ACC112 (cell line): ENCODE data around the gene BRD3OS.

Source experiments
- H2AFZ ChIP-seq: fragments of 200-600 bp; sonication (generic); one replicate; pipeline ENCODE4 v1.6.0; 2017; ENCODE audit warnings: antibody characterized with exemption, low read length; ENCODE audit not compliant: unreplicated experiment
- H3K27ac ChIP-seq: fragments of 200-600 bp; sonication (generic); 2 replicates; pipeline ENCODE4 v1.5.1; 2014; ENCODE audit warnings: low read depth, mild to moderate bottlenecking, antibody characterized with exemption, low read length, moderate library complexity
- H3K27me3 ChIP-seq: fragments of 200-600 bp; sonication (generic); 2 replicates; pipeline ENCODE4 v1.6.1; 2014; ENCODE audit warnings: mild to moderate bottlenecking, antibody characterized with exemption, low read length, moderate library complexity, mixed read lengths; ENCODE audit not compliant: insufficient read depth
- H3K36me3 ChIP-seq: fragments of 200-600 bp; sonication (generic); 2 replicates; pipeline ENCODE4 v1.6.1; 2016; ENCODE audit warnings: mild to moderate bottlenecking, antibody characterized with exemption, low read length, moderate library complexity, mixed read lengths; ENCODE audit not compliant: insufficient read depth
- H3K4me1 ChIP-seq: fragments of 200-600 bp; sonication (generic); one replicate; pipeline ENCODE4 v1.6.1; 2016; ENCODE audit warnings: low read length, mixed read lengths; ENCODE audit not compliant: insufficient read depth, unreplicated experiment, control insufficient read depth
- H3K4me3 ChIP-seq: fragments of 200-600 bp; sonication (generic); 2 replicates; pipeline ENCODE4 v1.5.1; 2014; ENCODE audit warnings: mild to moderate bottlenecking, low read depth, low read length
- H3K79me2 ChIP-seq: fragments of 200-600 bp; sonication (generic); one replicate; pipeline ENCODE4 v1.6.0; 2016; ENCODE audit warnings: low read length; ENCODE audit not compliant: control insufficient read depth, unreplicated experiment, insufficient read depth

Gene BRD3OS

GRCh38 chr9:134007571-134007970 is 17.7 kb upstream of the BRD3OS start:
- Histone ChIP-seq H2AFZ (no peak overlapping the region), H3K36me3 (no peaks in the 10 kb centered on the region), H3K27ac (no peak overlapping the region), H3K79me2 (no peaks in the 10 kb centered on the region), H3K27me3 (0 out of 2 replicates have a peak, but pooled peaks cover 5% of the 10 kb centered on the region), H3K4me3 (no peak overlapping the region), H3K4me1 (no peaks in the 10 kb centered on the region)

- no peaks in the 10 kb centered on the region for H3K4me1 ChIP-seq
- no peaks in the 10 kb centered on the region for H3K79me2 ChIP-seq
- H3K27ac ChIP-seq, result no peak overlapping the region
- H3K36me3 ChIP-seq, result no peaks in the 10 kb centered on the region
- no peak overlapping the region for H2AFZ ChIP-seq
- H3K27me3 ChIP-seq, result 0 out of 2 replicates have a peak, but pooled peaks cover 5% of the 10 kb centered on the region
- no peak overlapping the region for H3K4me3 ChIP-seq
Measured at GRCh38 chr9:134010310-134011173, 14.7 kb upstream of the BRD3OS start.

- H2AFZ ChIP-seq, result no peak overlapping the region
- no peak overlapping the region for H3K4me3 ChIP-seq
- H3K4me1 ChIP-seq, result no peaks in the 10 kb centered on the region
- H3K79me2 ChIP-seq, result no peaks in the 10 kb centered on the region
- H3K27ac ChIP-seq, result no peak overlapping the region
- 0 out of 2 replicates have a peak, but pooled peaks cover 5% of the 10 kb centered on the region for H3K27me3 ChIP-seq
- no peaks in the 10 kb centered on the region for H3K36me3 ChIP-seq
Measured at GRCh38 chr9:134011401-134011800, 13.9 kb upstream of the BRD3OS start.

GRCh38 chr9:134014946-134015345 is 10.3 kb upstream of the BRD3OS start:
- Histone ChIP-seq H3K4me3 (no peak overlapping the region), H2AFZ (no peak overlapping the region), H3K79me2 (no peaks in the 10 kb centered on the region), H3K4me1 (no peaks in the 10 kb centered on the region), H3K27ac (no peak overlapping the region), H3K27me3 (no peaks in the 10 kb centered on the region), H3K36me3 (no peaks in the 10 kb centered on the region)

GRCh38 chr9:134024214-134024792 is 978 bp upstream of the BRD3OS start:
- H3K4me3 ChIP-seq, result peak overlapping the region; percentile 70
- peak overlapping the region; percentile 81 for H2AFZ ChIP-seq
- H3K36me3 ChIP-seq, result no peaks in the 10 kb centered on the region; the same call in 1 of the 2 replicates
- H3K27ac ChIP-seq, result no peak overlapping the region
- H3K4me1 ChIP-seq, result no peaks in the 10 kb centered on the region
- no peaks in the 10 kb centered on the region for H3K27me3 ChIP-seq
- no peaks in the 10 kb centered on the region for H3K79me2 ChIP-seq

GRCh38 chr9:134025606-134026541 is 593 bp downstream of the BRD3OS start:
- no peaks in the 10 kb centered on the region for H3K79me2 ChIP-seq
- H2AFZ ChIP-seq, result peak overlapping the region; percentile 93
- H3K27ac ChIP-seq, result peak overlapping the region; percentile 26
- no peaks in the 10 kb centered on the region for H3K27me3 ChIP-seq
- H3K36me3 ChIP-seq, result no peaks in the 10 kb centered on the region; the same call in 1 of the 2 replicates
- no peaks in the 10 kb centered on the region for H3K4me1 ChIP-seq
- peak overlapping the region; percentile 94 for H3K4me3 ChIP-seq

- Histone ChIP-seq H2AFZ (no peak overlapping the region), H3K27ac (no peak overlapping the region), H3K36me3 (peaks cover under 1% of the 10 kb centered on the region; the same call in 1 of the 2 replicates), H3K27me3 (no peaks in the 10 kb centered on the region), H3K4me1 (no peaks in the 10 kb centered on the region), H3K4me3 (peak overlapping the region; percentile 94; the same call in 1 of the 2 replicates), H3K79me2 (no peaks in the 10 kb centered on the region)
Measured at GRCh38 chr9:134026581-134026980, 1.3 kb downstream of the BRD3OS start.

GRCh38 chr9:134026981-134027380 is 1.7 kb downstream of the BRD3OS start:
- Histone ChIP-seq H3K27me3 (no peaks in the 10 kb centered on the region), H3K4me1 (no peaks in the 10 kb centered on the region), H2AFZ (no peak overlapping the region), H3K79me2 (no peaks in the 10 kb centered on the region), H3K27ac (no peak overlapping the region), H3K4me3 (no peak overlapping the region; the same call in 1 of the 2 replicates), H3K36me3 (peaks cover 3% of the 10 kb centered on the region; the same call in 1 of the 2 replicates)

- H3K4me1 ChIP-seq, result no peaks in the 10 kb centered on the region
- no peaks in the 10 kb centered on the region for H3K27me3 ChIP-seq
- peaks cover 3% of the 10 kb centered on the region; the same call in 1 of the 2 replicates for H3K36me3 ChIP-seq
- H3K79me2 ChIP-seq, result no peaks in the 10 kb centered on the region
- no peak overlapping the region for H2AFZ ChIP-seq
- H3K4me3 ChIP-seq, result no peak overlapping the region
- H3K27ac ChIP-seq, result no peak overlapping the region
Measured at GRCh38 chr9:134027561-134027960, 2.3 kb downstream of the BRD3OS start.

GRCh38 chr9:134028076-134028475 is 2.8 kb downstream of the BRD3OS start:
- Histone ChIP-seq H3K27me3 (no peaks in the 10 kb centered on the region), H3K36me3 (peaks cover 6% of the 10 kb centered on the region; the same call in 1 of the 2 replicates), H3K27ac (no peak overlapping the region), H3K4me3 (no peak overlapping the region), H2AFZ (no peak overlapping the region), H3K4me1 (no peaks in the 10 kb centered on the region), H3K79me2 (no peaks in the 10 kb centered on the region)
